Measurements from ENCODE around the gene ACLY. TPM values are rescaled to one million over a fixed set of nuclear protein-coding genes. Genes with fewer than 3 reads are reported as not detected.

ACLY gene
- total and polyA plus RNA-seq, 2 of the 13 experiments (the other 11 are each of a cell fraction or from before 2014, with no cell fraction given): 111 to 218 TPM

GRCh38 chr17:41957031-41957868 lies 38.5 kb upstream of the ACLY start (continued):
- TF ChIP-seq AFF4 (CRISPR knock-in tag; IDR thresholded peaks at IDR 0.05) (no peak), ZHX2 (IDR thresholded peaks at IDR 0.05; ENCODE audit: low read depth) (no peak), ZHX2 (CRISPR knock-in tag; IDR thresholded peaks at IDR 0.05; ENCODE audit: borderline replicate concordance) (peak; percentile 87; the same call in 1 of the 2 replicates), DNMT3B (CRISPR knock-in tag; conservative IDR thresholded peaks at IDR 0.05) (no peak), TEAD2 (CRISPR knock-in tag; IDR thresholded peaks at IDR 0.05) (no peak), RBM22 (optimal IDR thresholded peaks at IDR 0.05; ENCODE audit: low read length) (no peak), ERF (CRISPR knock-in tag; IDR thresholded peaks at IDR 0.05) (peak; percentile 63; the same call in 1 of the 2 replicates), ZNF562 (CRISPR knock-in tag; IDR thresholded peaks at IDR 0.05; ENCODE audit: borderline replicate concordance) (no peak), ARID5B (CRISPR knock-in tag; IDR thresholded peaks at IDR 0.05) (peak; percentile 67; the same call in 1 of the 2 replicates)
- TF ChIP-seq, protein P1, sequence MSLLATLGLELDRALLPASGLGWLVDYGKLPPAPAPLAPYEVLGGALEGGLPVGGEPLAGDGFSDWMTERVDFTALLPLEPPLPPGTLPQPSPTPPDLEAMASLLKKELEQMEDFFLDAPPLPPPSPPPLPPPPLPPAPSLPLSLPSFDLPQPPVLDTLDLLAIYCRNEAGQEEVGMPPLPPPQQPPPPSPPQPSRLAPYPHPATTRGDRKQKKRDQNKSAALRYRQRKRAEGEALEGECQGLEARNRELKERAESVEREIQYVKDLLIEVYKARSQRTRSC (CRISPR knock-in tag; IDR thresholded peaks at IDR 0.05; ENCODE audit: low read depth): no peak
- TF ChIP-seq, protein P2, sequence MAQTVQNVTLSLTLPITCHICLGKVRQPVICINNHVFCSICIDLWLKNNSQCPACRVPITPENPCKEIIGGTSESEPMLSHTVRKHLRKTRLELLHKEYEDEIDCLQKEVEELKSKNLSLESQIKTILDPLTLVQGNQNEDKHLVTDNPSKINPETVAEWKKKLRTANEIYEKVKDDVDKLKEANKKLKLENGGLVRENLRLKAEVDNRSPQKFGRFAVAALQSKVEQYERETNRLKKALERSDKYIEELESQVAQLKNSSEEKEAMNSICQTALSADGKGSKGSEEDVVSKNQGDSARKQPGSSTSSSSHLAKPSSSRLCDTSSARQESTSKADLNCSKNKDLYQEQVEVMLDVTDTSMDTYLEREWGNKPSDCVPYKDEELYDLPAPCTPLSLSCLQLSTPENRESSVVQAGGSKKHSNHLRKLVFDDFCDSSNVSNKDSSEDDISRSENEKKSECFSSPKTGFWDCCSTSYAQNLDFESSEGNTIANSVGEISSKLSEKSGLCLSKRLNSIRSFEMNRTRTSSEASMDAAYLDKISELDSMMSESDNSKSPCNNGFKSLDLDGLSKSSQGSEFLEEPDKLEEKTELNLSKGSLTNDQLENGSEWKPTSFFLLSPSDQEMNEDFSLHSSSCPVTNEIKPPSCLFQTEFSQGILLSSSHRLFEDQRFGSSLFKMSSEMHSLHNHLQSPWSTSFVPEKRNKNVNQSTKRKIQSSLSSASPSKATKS (CRISPR knock-in tag; IDR thresholded peaks at IDR 0.05): no peak

All from HepG2 (cell line).